ENCODE results near the gene ANKRD13B.

Gene ANKRD13B

GRCh38 chr17:29624586-29624985 is 31.7 kb downstream of the ANKRD13B start:
- no peak overlapping the region for H3K4me3 ChIP-seq (replicated peaks; ENCODE audit: low read depth, low read length)
- no peak for DNase-seq (ENCODE audit: low read depth)
- no peak for TF ChIP-seq CTCF (IDR thresholded peaks at IDR 0.05; ENCODE audit: low read length, missing control alignments)

GRCh38 chr17:29625037-29625750 is 32.3 kb downstream of the ANKRD13B start:
- no peak for DNase-seq (ENCODE audit: low read depth)
- no peak overlapping the region for H3K4me3 ChIP-seq (replicated peaks; ENCODE audit: low read depth, low read length)
- TF ChIP-seq CTCF (IDR thresholded peaks at IDR 0.05; ENCODE audit: low read length, missing control alignments) = no peak

GRCh38 chr17:29627951-29628350 is 35.0 kb downstream of the ANKRD13B start:
- DNase-seq (ENCODE audit: low read depth) = no peak
- H3K4me3 ChIP-seq (replicated peaks; ENCODE audit: low read depth, low read length) = no peak overlapping the region
- TF ChIP-seq CTCF (IDR thresholded peaks at IDR 0.05; ENCODE audit: low read length, missing control alignments) = no peak

- DNase-seq (ENCODE audit: low read depth) = no peak
- no peak overlapping the region for H3K4me3 ChIP-seq (replicated peaks; ENCODE audit: low read depth, low read length)
- no peak for TF ChIP-seq CTCF (IDR thresholded peaks at IDR 0.05; ENCODE audit: low read length, missing control alignments)
Measured at GRCh38 chr17:29628644-29629043, 35.7 kb downstream of the ANKRD13B start.

- no peak for TF ChIP-seq CTCF (IDR thresholded peaks at IDR 0.05; ENCODE audit: low read length, missing control alignments)
- H3K4me3 ChIP-seq (replicated peaks; ENCODE audit: low read depth, low read length) = no peak overlapping the region
- no peak for DNase-seq (ENCODE audit: low read depth)
Measured at GRCh38 chr17:29629839-29630238, 36.9 kb downstream of the ANKRD13B start.

- TF ChIP-seq CTCF (IDR thresholded peaks at IDR 0.05; ENCODE audit: low read length, missing control alignments) = no peak
- H3K4me3 ChIP-seq (replicated peaks; ENCODE audit: low read depth, low read length) = no peak overlapping the region
- DNase-seq (ENCODE audit: low read depth) = no peak
Measured at GRCh38 chr17:29630630-29631193, 37.8 kb downstream of the ANKRD13B start.

- TF ChIP-seq CTCF (IDR thresholded peaks at IDR 0.05; ENCODE audit: low read length, missing control alignments) = no peak
- DNase-seq (ENCODE audit: low read depth) = no peak
- H3K4me3 ChIP-seq (replicated peaks; ENCODE audit: low read depth, low read length) = no peak overlapping the region
Measured at GRCh38 chr17:29633886-29634285, 41.0 kb downstream of the ANKRD13B start.

All from fibroblast of pulmonary artery (primary cell).